ENCODE measurements around the gene ATAD3C.
A peak's percentile ranks its signal among the peaks of the same experiment; 100 is the strongest.

Gene ATAD3C

DNA sequence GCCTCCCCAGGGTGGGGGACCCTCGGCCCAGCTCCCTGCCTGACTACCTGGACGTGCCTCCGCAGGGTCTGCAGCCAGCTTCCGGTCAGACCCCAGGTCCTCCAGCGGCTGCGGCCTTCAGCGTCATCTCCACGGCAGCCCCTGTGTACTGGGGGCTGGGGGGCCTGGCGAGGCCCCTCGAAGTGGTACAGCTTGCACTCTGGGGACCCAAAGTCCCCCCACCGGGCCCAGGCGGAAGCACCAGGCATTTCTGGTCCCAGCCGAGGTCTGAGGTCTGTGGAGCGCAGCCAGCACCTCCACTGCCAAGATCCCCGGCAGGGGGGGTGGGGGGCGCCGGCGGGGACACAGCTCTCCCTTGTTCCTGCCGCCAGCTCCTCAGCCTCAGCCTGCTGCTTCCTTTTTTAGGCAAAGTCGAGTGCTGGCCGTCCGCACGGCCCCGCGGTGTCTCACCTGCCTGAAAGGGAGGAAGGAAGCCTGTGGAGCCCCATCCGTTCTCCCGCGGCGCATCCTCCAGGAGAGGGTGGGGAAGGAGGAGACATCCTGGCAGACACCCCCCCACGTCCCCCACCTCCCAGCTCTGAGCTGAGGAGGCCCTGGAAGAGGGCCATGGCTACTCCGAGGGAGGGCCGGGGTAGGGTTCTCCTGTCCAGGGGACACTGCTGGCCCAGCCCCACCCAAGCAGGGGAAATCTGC, 15.2 kb upstream of the ATAD3C start:
- Histone ChIP-seq H3K36me3 (ENCODE audit: control insufficient read depth in 1 of 2, insufficient read depth in 2 of 2, low read length in 2 of 2) (peaks cover 0 to 6% of the 10 kb centered on the region in 2 donors), H3K4me3 (ENCODE audit: low read depth in 1 of 2, low read length in 2 of 2) (peak overlapping the region; percentile 2 to 60), H3K9me3 (ENCODE audit: control insufficient read depth in 1 of 2, low read length in 2 of 2) (no peaks in the 10 kb centered on the region), H3K27ac (ENCODE audit: low read length) (peak overlapping the region; percentile 84), H3K27me3 (ENCODE audit: low read depth, low read length) (peaks cover 3% of the 10 kb centered on the region), H3K4me1 (ENCODE audit: control insufficient read depth in 1 of 2, insufficient read depth in 2 of 2, low read length in 2 of 2) (peaks cover 10 to 86% of the 10 kb centered on the region in 2 donors)

- Histone ChIP-seq H3K27me3 (ENCODE audit: low read depth, low read length) (peaks cover 3% of the 10 kb centered on the region), H3K36me3 (ENCODE audit: control insufficient read depth in 1 of 2, insufficient read depth in 2 of 2, low read length in 2 of 2) (peaks cover 0 to 7% of the 10 kb centered on the region in 2 donors), H3K9me3 (ENCODE audit: control insufficient read depth in 1 of 2, low read length in 2 of 2) (no peaks in the 10 kb centered on the region), H3K4me1 (ENCODE audit: control insufficient read depth in 1 of 2, insufficient read depth in 2 of 2, low read length in 2 of 2) (peaks cover 9 to 82% of the 10 kb centered on the region in 2 donors), H3K27ac (ENCODE audit: low read length) (peak overlapping the region; percentile 84), H3K4me3 (ENCODE audit: low read depth in 1 of 2, low read length in 2 of 2) (peak overlapping the region; percentile 33 to 60)
Observed at GRCh38 chr1:1434824-1435105, 14.7 kb upstream of the ATAD3C start.

- Histone ChIP-seq H3K27ac (ENCODE audit: low read length) (peak within 1 kb of the TSS; percentile 84), H3K9me3 (ENCODE audit: control insufficient read depth in 1 of 2, low read length in 2 of 2) (no peaks in the 10 kb centered on the region), H3K4me3 (ENCODE audit: low read depth in 1 of 2, low read length in 2 of 2) (peak within 1 kb of the TSS; percentile 59 to 70), H3K36me3 (ENCODE audit: control insufficient read depth in 1 of 2, insufficient read depth in 2 of 2, low read length in 2 of 2) (peaks cover 0 to 7% of the 10 kb centered on the region in 2 donors), H3K4me1 (ENCODE audit: control insufficient read depth in 1 of 2, insufficient read depth in 2 of 2, low read length in 2 of 2) (peaks cover 6 to 78% of the 10 kb centered on the region in 2 donors), H3K27me3 (ENCODE audit: low read depth, low read length) (peaks cover 3% of the 10 kb centered on the region)
Observed at GRCh38 chr1:1435106-1435903, 14.2 kb upstream of the ATAD3C start, which contains the start of gene VWA1. VWA1 (plus strand) TSS chr1:1435690; CDS start chr1:1435749, 59 bp downstream.

DNA sequence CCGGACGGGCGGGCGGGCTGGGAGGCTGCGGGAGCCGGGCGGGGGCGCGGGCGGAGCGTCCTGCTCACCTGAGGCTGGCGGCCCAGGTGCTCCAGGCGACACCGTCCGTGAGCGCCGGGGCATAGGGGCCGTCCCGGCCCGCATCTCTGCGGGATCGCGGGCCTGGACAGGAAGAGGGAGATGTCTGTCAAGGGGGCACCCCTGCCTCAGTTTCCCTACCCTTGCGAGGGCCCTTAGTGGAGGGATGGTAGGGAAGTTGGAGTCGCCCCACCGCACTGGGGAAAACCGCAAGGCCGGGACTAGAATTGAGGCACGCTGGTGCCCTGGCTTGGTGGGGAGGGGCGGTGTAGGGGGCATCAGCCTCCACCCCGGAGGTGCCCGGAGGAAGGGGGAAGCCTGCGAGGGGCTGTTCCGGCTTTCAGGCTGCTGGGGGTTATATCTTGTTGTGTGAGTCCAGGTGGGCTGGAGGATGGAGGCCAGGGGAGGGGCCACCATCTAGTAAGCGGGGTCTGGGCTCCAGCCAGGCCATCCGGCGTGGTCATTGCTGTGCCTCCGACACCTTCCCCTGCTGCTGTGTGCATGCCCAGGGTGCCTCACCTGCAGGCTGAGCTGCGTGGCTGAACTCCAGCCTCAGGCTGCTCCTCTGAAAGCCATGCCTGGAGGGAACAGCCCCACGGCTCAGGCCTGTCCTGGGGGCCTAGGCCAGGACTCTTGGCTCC, 13.4 kb upstream of the ATAD3C start:
- Histone ChIP-seq H3K4me1 (ENCODE audit: control insufficient read depth in 1 of 2, insufficient read depth in 2 of 2, low read length in 2 of 2) (peaks cover 6 to 84% of the 10 kb centered on the region in 2 donors), H3K27ac (ENCODE audit: low read length) (no peak overlapping the region)

DNA sequence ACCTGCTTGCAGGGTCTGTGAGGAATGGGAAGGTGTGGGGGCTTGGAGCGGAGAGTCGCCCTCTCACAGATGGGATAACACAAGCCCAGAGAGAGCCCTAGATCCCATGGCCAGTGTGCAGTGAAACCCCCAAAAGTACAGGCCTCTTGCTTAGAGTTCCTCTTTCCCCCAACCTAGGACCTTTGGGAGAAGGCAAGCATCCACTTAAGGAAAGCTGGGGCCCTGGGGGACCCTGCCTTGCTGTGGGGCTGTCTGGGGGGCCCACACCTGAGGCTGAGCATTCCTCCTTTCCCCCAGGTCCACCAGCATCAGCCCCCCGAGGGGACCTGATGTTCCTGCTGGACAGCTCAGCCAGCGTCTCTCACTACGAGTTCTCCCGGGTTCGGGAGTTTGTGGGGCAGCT, 12.9 kb upstream of the ATAD3C start:
- H3K4me1 ChIP-seq (ENCODE audit: control insufficient read depth in 1 of 2, insufficient read depth in 2 of 2, low read length in 2 of 2), result peaks cover 6 to 84% of the 10 kb centered on the region in 2 donors

More for the DNA sequence above, 13.4 kb upstream of the ATAD3C start:
- Histone ChIP-seq H3K27me3 (ENCODE audit: low read depth, low read length) (peaks cover 3% of the 10 kb centered on the region), H3K36me3 (ENCODE audit: control insufficient read depth in 1 of 2, insufficient read depth in 2 of 2, low read length in 2 of 2) (peaks cover 0 to 7% of the 10 kb centered on the region in 2 donors), H3K4me3 (ENCODE audit: low read depth in 1 of 2, low read length in 2 of 2) (peak overlapping the region; percentile 59 to 70), H3K9me3 (ENCODE audit: control insufficient read depth in 1 of 2, low read length in 2 of 2) (no peaks in the 10 kb centered on the region)

DNA sequence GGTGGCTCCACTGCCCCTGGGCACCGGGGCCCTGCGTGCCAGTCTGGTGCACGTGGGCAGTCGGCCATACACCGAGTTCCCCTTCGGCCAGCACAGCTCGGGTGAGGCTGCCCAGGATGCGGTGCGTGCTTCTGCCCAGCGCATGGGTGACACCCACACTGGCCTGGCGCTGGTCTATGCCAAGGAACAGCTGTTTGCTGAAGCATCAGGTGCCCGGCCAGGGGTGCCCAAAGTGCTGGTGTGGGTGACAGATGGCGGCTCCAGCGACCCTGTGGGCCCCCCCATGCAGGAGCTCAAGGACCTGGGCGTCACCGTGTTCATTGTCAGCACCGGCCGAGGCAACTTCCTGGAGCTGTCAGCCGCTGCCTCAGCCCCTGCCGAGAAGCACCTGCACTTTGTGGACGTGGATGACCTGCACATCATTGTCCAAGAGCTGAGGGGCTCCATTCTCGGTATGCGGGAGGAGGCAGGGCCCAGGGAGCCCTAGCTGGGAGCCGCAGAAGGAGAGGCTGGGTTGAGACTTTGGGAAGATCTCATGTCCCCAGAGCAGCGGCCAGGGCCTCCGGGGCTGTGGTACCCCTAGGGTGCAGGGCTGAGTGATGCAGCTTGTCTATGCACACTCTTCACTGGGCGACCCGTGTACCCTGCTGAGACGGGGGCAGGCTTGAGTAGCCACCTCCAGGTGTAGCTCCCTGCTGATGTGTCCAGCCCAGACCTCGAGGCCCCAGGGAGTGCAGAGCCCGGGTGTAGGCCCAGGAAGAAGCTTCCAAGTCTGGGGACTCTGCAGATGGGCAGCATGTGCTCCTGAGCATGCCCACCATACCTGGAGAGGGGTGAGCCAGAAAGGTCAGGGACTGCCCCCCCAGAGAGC, 12.2 kb upstream of the ATAD3C start:
- H3K36me3 ChIP-seq (ENCODE audit: control insufficient read depth in 1 of 2, insufficient read depth in 2 of 2, low read length in 2 of 2), result peaks cover 0 to 7% of the 10 kb centered on the region in 2 donors
- peaks cover 6 to 82% of the 10 kb centered on the region in 2 donors for H3K4me1 ChIP-seq (ENCODE audit: control insufficient read depth in 1 of 2, insufficient read depth in 2 of 2, low read length in 2 of 2)
- H3K27me3 ChIP-seq (ENCODE audit: low read depth, low read length), result peaks cover 3% of the 10 kb centered on the region
- H3K27ac ChIP-seq (ENCODE audit: low read length), result no peak overlapping the region
- H3K9me3 ChIP-seq (ENCODE audit: control insufficient read depth in 1 of 2, low read length in 2 of 2), result no peaks in the 10 kb centered on the region
- H3K4me3 ChIP-seq (ENCODE audit: low read depth in 1 of 2, low read length in 2 of 2), result peak overlapping the region in 1 of 2 donors; percentile 70

More for the DNA sequence above, 12.9 kb upstream of the ATAD3C start:
- peaks cover 3% of the 10 kb centered on the region for H3K27me3 ChIP-seq (ENCODE audit: low read depth, low read length)
- H3K4me3 ChIP-seq (ENCODE audit: low read depth in 1 of 2, low read length in 2 of 2), result peak overlapping the region; percentile 59 to 70
- no peaks in the 10 kb centered on the region for H3K9me3 ChIP-seq (ENCODE audit: control insufficient read depth in 1 of 2, low read length in 2 of 2)
- H3K27ac ChIP-seq (ENCODE audit: low read length), result no peak overlapping the region
- peaks cover 0 to 7% of the 10 kb centered on the region in 2 donors for H3K36me3 ChIP-seq (ENCODE audit: control insufficient read depth in 1 of 2, insufficient read depth in 2 of 2, low read length in 2 of 2)

- Histone ChIP-seq H3K27ac (ENCODE audit: low read length) (no peak overlapping the region), H3K9me3 (ENCODE audit: control insufficient read depth in 1 of 2, low read length in 2 of 2) (no peaks in the 10 kb centered on the region), H3K27me3 (ENCODE audit: low read depth, low read length) (peaks cover 3% of the 10 kb centered on the region), H3K36me3 (ENCODE audit: control insufficient read depth in 1 of 2, insufficient read depth in 2 of 2, low read length in 2 of 2) (peaks cover 0 to 7% of the 10 kb centered on the region in 2 donors), H3K4me1 (ENCODE audit: control insufficient read depth in 1 of 2, insufficient read depth in 2 of 2, low read length in 2 of 2) (peaks cover 6 to 75% of the 10 kb centered on the region in 2 donors), H3K4me3 (ENCODE audit: low read depth in 1 of 2, low read length in 2 of 2) (peak overlapping the region in 1 of 2 donors; percentile 70)
Observed at GRCh38 chr1:1437904-1438376, 11.5 kb upstream of the ATAD3C start.

DNA sequence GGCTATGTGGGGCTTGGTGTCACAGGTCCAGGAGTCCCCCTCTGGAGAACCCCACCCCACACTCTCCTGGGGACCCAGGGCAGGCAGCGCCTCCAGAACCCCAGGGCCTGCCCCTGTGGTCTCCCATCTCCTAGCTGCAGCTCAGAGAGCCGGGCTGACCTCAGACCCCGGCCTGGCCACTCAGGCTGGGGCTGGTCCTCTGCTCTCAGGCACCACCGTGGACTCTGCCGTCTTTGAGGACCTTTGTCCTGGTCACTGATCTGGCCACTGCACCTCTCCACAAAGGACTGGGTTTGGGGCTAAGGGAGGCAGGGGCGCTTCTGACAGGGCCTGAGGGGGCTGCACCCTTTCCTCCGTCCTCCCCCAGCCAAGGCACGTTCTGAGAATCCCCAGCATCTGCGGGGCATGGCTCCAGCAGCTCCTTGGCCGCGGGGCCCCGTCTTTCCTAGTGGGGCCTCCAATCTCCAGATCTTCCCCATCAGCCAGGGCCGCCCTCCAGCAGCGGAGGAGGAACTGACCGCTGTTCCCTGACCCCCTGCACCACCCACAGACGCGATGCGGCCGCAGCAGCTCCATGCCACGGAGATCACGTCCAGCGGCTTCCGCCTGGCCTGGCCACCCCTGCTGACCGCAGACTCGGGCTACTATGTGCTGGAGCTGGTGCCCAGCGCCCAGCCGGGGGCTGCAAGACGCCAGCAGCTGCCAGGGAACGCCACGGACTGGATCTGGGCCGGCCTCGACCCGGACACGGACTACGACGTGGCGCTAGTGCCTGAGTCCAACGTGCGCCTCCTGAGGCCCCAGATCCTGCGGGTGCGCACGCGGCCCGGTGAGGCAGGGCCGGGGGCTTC, 10.7 kb upstream of the ATAD3C start:
- no peak overlapping the region for H3K27ac ChIP-seq (ENCODE audit: low read length)

GRCh38 chr1:1439546-1440261, 9.8 kb upstream of the ATAD3C start:
- Histone ChIP-seq H3K4me3 (ENCODE audit: low read depth in 1 of 2, low read length in 2 of 2) (no peak overlapping the region), H3K4me1 (ENCODE audit: control insufficient read depth in 1 of 2, insufficient read depth in 2 of 2, low read length in 2 of 2) (peaks cover 0 to 57% of the 10 kb centered on the region in 2 donors), H3K27ac (ENCODE audit: low read length) (no peak overlapping the region), H3K36me3 (ENCODE audit: control insufficient read depth in 1 of 2, insufficient read depth in 2 of 2, low read length in 2 of 2) (peaks cover 0 to 7% of the 10 kb centered on the region in 2 donors), H3K9me3 (ENCODE audit: control insufficient read depth in 1 of 2, low read length in 2 of 2) (no peaks in the 10 kb centered on the region), H3K27me3 (ENCODE audit: low read depth, low read length) (peaks cover 3% of the 10 kb centered on the region)

More for the DNA sequence above, 10.7 kb upstream of the ATAD3C start:
- H3K27me3 ChIP-seq (ENCODE audit: low read depth, low read length), result peaks cover 3% of the 10 kb centered on the region
- H3K4me1 ChIP-seq (ENCODE audit: control insufficient read depth in 1 of 2, insufficient read depth in 2 of 2, low read length in 2 of 2), result peaks cover 3 to 67% of the 10 kb centered on the region in 2 donors
- peaks cover 0 to 7% of the 10 kb centered on the region in 2 donors for H3K36me3 ChIP-seq (ENCODE audit: control insufficient read depth in 1 of 2, insufficient read depth in 2 of 2, low read length in 2 of 2)
- H3K4me3 ChIP-seq (ENCODE audit: low read depth in 1 of 2, low read length in 2 of 2), result no peak overlapping the region
- no peaks in the 10 kb centered on the region for H3K9me3 ChIP-seq (ENCODE audit: control insufficient read depth in 1 of 2, low read length in 2 of 2)

All from muscle layer of duodenum (tissue), 2 donors.